Neural progenitor cell (in vitro differentiated cells): Measurements from ENCODE around the gene WDR75.

Experiments
- CTCF ChIP-seq: fragments of 200-600 bp; sonication (generic); IDR thresholded peaks from 2 replicates; pipeline ENCODE4 v1.5.1; 2017; ENCODE audit warnings: antibody characterized with exemption, mild to moderate bottlenecking
- EZH2 ChIP-seq: fragments of 200-600 bp; sonication (generic); IDR thresholded peaks from 2 replicates; pipeline ENCODE4 v1.6.1; 2017; ENCODE audit warnings: antibody characterized with exemption, mild to moderate bottlenecking, moderate library complexity
- EZH2phosphoT487 ChIP-seq: fragments of 200-600 bp; sonication (generic); IDR thresholded peaks from 2 replicates; pipeline ENCODE4 v1.6.1; 2017; ENCODE audit warnings: antibody characterized with exemption

- TF ChIP-seq CTCF (no peak), EZH2 (no peak), EZH2phosphoT487 (no peak)
Measured at GRCh38 chr2:189467593-189467992, 26.3 kb downstream of the WDR75 start.
